NT2/D1 (cell line): ENCODE results near the gene TBC1D16.

Experiments
- DNase-seq: peaks from one replicate; pipeline ENCODE4 v3.0.0-alpha.2; 2011; ENCODE audit warnings: low read depth, low spot score
- H3K27me3 ChIP-seq: 2 replicates; pipeline ENCODE4 v1.6.0; 2011; ENCODE audit warnings: mild to moderate bottlenecking; ENCODE audit not compliant: insufficient read length, insufficient read depth
- H3K36me3 ChIP-seq: 2 replicates; pipeline ENCODE4 v1.6.1; 2011; ENCODE audit warnings: mild to moderate bottlenecking, low read length, mixed read lengths; ENCODE audit not compliant: insufficient read depth, insufficient read length
- H3K4me1 ChIP-seq: 2 replicates; pipeline ENCODE4 v1.5.1; 2011; ENCODE audit not compliant: insufficient read depth, insufficient read length
- H3K4me3 ChIP-seq: 2 replicates; pipeline ENCODE4 v1.5.1; 2011; ENCODE audit warnings: low read depth; ENCODE audit not compliant: insufficient read length
- H3K9ac ChIP-seq: 2 replicates; pipeline ENCODE4 v1.6.0; 2011; ENCODE audit warnings: low read depth; ENCODE audit not compliant: insufficient read length
- H3K9me3 ChIP-seq: 2 replicates; pipeline ENCODE4 v1.5.1; 2011; ENCODE audit warnings: mild to moderate bottlenecking, low read length; ENCODE audit not compliant: insufficient read depth
- SUZ12 ChIP-seq: IDR thresholded peaks from 2 replicates; pipeline ENCODE4 v1.6.1; 2011; ENCODE audit not compliant: insufficient read length, insufficient read depth; ENCODE audit errors: extremely low read depth
- YY1 ChIP-seq: IDR thresholded peaks from 2 replicates; pipeline ENCODE4 v1.6.1; 2011; ENCODE audit not compliant: insufficient read length, insufficient read depth
- ZNF274 ChIP-seq: IDR thresholded peaks from 2 replicates; pipeline ENCODE4 v1.6.1; 2011; ENCODE audit warnings: mild to moderate bottlenecking, low read depth, low read length

TBC1D16 gene

DNA sequence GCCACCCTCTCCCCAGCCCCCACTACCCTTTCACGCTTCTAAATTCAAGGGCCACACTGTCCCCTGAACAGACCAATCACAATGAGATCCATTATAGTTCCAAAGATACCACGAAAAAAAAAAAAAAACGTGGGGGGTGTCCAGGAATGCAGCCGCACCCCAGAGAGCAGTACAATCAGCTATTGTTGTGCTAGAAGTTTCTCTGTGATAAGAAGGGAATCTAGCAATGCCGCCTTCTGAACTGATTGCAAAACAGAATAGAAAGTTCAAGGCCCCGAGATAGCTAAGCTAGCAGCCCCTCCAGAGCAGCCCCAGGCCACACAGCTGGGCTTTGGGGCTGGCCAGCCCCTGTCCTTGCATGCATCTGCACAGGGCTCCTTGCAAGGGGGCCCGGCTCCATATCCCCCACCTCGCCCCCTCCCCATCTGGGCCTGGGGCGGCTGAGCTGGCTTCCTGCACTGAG lies 109.5 kb downstream of the TBC1D16 start:
- TF ChIP-seq SUZ12 (no peak), YY1 (no peak), ZNF274 (no peak)
- DNase-seq = no peak
- Histone ChIP-seq H3K4me3 (no peak overlapping the region), H3K9ac (no peak overlapping the region), H3K4me1 (peaks cover 17% of the 10 kb centered on the region), H3K36me3 (no peaks in the 10 kb centered on the region), H3K27me3 (peaks cover 14% of the 10 kb centered on the region), H3K9me3 (no peaks in the 10 kb centered on the region)

DNA sequence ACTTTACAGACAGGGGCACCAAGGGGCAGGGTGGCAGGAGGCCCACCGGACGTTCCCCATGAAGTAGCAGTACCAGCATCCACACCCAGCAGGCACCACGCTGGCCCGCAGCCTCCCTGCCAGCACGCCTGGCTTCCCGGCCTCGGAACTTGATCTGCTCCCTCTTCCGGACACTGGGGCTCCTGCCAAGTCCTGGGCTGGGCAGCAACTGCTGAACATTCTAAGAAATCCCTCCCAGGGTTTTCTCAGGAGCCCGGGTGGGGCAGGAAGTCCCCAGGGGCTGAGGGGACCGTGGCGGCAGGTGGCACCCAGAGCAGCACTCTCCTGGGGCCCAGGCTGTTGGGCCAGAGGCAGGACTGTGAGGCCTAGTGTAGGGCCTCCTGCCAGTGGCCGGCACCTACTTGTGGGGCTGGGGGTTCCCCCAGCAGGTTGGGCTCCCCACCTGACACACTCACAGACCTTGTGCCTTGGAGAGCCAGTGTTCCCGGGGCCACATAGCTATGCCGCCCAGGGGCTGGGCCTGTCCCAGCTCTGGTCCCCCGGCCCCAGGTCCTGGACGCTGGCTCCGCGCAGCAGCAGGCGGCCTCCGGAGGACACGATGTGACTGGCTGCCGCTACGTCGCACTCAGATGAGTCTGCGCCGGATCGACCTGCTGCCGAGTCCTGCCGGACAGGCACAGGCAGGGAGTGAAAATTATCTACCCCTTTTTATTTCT lies 110.3 kb downstream of the TBC1D16 start:
- no peaks in the 10 kb centered on the region for H3K9me3 ChIP-seq
- H3K9ac ChIP-seq = peak overlapping the region; percentile 56
- H3K4me1 ChIP-seq = peaks cover 21% of the 10 kb centered on the region
- peaks cover 18% of the 10 kb centered on the region for H3K27me3 ChIP-seq
- H3K4me3 ChIP-seq = no peak overlapping the region
- no peaks in the 10 kb centered on the region for H3K36me3 ChIP-seq
- TF ChIP-seq YY1 (no peak), ZNF274 (no peak), SUZ12 (no peak)
- DNase-seq = no peak

DNA sequence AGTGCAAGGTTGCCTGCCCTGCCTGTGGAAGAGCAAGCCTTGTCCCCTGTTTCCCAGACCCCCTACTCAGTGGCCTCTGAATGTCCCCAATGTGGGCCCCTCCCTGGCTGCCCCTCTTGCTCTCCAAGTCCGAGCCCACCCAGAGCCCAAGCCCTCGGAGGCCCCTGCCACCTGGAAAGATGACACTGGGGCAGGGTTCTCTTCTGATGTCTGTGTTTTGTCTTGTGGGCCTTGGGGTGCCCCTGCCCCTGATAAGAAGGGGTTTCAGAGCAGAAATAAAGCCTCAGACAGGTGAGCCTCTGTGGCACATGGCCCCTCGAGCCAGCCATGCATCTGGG lies 111.1 kb downstream of the TBC1D16 start:
- Histone ChIP-seq H3K4me1 (peaks cover 20% of the 10 kb centered on the region), H3K9ac (no peak overlapping the region), H3K4me3 (no peak overlapping the region), H3K9me3 (no peaks in the 10 kb centered on the region), H3K36me3 (no peaks in the 10 kb centered on the region), H3K27me3 (peaks cover 15% of the 10 kb centered on the region)
- DNase-seq = no peak
- TF ChIP-seq ZNF274 (no peak), YY1 (no peak), SUZ12 (no peak)

DNA sequence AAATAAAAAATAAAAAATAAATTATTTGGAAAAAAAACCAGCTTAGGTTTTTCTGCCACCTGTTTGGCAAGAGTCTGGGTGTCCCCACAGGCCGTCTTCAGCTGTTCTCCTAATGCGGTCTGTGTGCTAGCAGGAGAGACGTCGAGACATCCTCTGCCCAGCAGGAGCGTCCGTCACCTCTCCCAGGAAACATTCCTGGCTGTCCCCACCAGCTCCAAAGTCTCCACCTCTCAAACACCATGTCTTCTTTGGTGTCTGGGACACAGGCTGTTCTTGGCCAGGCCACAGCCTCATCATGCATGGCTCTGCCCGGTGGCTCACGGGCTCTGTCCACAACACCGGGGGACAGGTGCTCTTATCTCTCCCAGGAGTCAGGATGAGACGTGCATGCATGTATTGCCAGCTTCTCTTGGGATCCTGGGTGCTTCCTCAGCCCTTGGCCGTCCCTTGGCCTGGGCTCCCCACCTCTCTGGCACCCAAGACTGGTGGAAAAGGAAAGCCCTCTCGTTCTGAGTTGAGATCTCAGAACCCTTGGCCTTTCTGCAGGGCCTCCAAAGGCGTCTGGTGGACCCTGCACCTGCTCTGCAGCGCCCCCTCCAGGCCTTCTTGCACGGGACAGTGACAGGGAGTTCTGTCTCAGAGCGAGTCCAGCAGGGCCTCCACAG lies 111.6 kb downstream of the TBC1D16 start:
- peak; percentile 57 for DNase-seq
- Histone ChIP-seq H3K4me3 (no peak overlapping the region), H3K4me1 (peaks cover 16% of the 10 kb centered on the region), H3K27me3 (peaks cover 10% of the 10 kb centered on the region), H3K9ac (no peak overlapping the region), H3K9me3 (no peaks in the 10 kb centered on the region), H3K36me3 (no peaks in the 10 kb centered on the region)
- TF ChIP-seq SUZ12 = no peak
- no peak for TF ChIP-seq YY1
- TF ChIP-seq ZNF274 = no peak

DNA sequence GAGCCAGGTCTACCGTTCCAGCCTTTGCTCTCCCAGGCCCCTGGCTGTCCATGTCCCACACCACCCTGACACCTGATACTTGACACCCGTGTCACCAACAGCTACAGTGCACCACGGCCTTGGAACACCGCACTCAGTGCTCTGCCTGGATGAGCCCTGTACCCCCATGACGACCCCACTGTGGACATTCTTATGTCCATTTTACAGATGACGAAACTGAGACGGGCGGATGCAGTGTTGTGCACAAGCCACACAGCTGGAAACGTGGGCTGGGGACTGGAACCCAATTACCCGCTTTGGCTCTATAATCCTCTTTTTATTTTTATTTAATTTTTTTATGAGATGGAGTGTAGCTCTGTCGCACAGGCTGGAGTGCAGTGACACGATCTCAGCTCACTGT lies 112.9 kb downstream of the TBC1D16 start:
- no peak for TF ChIP-seq YY1
- TF ChIP-seq SUZ12 = no peak
- TF ChIP-seq ZNF274 = no peak
- Histone ChIP-seq H3K27me3 (peaks cover 7% of the 10 kb centered on the region), H3K9ac (no peak overlapping the region), H3K4me1 (peaks cover 16% of the 10 kb centered on the region), H3K9me3 (no peaks in the 10 kb centered on the region), H3K36me3 (no peaks in the 10 kb centered on the region), H3K4me3 (no peak overlapping the region)
- no peak for DNase-seq

DNA sequence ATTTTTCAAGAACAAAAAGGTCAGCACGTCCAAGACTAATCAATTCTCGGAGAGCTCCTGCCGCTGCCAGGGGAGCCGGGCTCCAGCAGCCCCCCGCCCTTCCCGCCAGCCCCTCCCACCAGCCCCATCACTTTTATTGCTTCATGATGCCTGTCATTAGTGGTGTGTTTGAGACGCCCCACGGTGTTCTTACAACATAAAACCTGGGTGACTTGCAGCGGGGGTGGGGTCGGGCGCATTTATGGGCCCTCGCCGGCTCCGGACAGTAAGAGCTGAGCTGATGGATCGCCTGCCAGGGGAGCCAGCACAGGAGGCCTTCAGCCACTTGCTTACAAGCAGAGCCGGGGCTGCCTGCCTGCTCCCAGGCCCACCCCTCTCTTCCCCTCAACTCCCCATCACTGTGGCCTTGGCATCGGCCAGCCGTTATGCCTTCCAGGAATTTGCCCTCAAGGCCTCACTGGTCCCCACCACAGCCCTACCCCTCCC lies 113.5 kb downstream of the TBC1D16 start:
- Histone ChIP-seq H3K27me3 (peaks cover 13% of the 10 kb centered on the region), H3K36me3 (no peaks in the 10 kb centered on the region), H3K4me3 (no peak overlapping the region), H3K9me3 (no peaks in the 10 kb centered on the region), H3K9ac (no peak overlapping the region), H3K4me1 (peaks cover 16% of the 10 kb centered on the region)
- no peak for TF ChIP-seq YY1
- TF ChIP-seq ZNF274 = no peak
- TF ChIP-seq SUZ12 = no peak
- no peak for DNase-seq

DNA sequence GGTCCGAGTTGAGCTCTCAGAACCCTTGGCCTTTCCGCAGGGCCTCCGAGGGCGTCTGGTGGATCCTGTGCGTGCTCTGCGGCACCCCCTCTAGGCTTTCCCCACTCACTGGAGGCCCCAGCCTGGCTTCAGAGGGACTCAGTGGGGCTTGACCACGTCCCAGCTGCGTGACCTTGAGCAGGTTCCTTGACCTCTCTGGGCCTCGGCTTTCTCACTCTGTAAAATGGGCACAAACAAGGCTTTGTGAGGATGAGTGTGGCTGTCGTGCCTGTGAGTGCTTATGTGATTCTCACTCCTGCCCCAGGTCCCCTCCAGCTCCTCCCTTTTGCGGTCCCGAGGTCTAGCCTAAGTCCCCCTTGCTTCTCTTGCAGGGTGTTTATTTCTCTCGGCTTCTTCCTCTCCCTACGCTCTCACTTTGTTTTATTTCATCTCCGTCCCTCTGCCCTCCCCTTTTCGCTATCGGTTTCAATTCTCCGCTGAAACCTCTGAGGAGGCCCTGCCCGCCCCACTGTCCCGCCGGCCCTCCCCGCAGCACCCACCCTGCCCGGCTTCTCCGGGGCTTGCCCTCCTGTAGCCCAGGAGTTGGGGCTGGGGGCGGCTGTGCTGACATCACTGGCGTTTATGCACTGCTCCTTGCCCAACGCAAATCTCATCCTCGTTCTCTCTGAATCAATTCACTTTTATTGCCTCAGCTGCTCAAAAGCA lies 114.1 kb downstream of the TBC1D16 start:
- Histone ChIP-seq H3K4me1 (peaks cover 14% of the 10 kb centered on the region), H3K9me3 (no peaks in the 10 kb centered on the region), H3K4me3 (no peak overlapping the region), H3K36me3 (no peaks in the 10 kb centered on the region), H3K27me3 (peaks cover 13% of the 10 kb centered on the region), H3K9ac (no peak overlapping the region)
- DNase-seq = no peak
- no peak for TF ChIP-seq YY1
- no peak for TF ChIP-seq SUZ12
- no peak for TF ChIP-seq ZNF274
